B cell (primary cell): ENCODE data around the gene POU5F1. TPM values are rescaled to one million over a fixed set of nuclear protein-coding genes. Genes with fewer than 3 reads are reported as not detected.

Experiments
- ATAC-seq: fragments of 200-7000 bp; cut with Tn5 transposase; one replicate; pipeline ENCODE4 v1.10.0; 2021; ENCODE audit warnings: low read depth, mild to moderate bottlenecking, moderate number of reproducible peaks, moderate library complexity
- CTCF ChIA-PET: fragments of 350-600 bp; sonication (Branson Sonifier 250); formaldehyde crosslinking; loops from one replicate; lab custom pipeline; 2021; ENCODE audit warnings: antibody characterized with exemption, inconsistent platforms; lab: Charles Lee
- POLR2A ChIA-PET: fragments of 350-600 bp; sonication (Branson Sonifier 250); formaldehyde crosslinking; loops from one replicate; lab custom pipeline; 2021; ENCODE audit warnings: antibody characterized with exemption; lab: Charles Lee
- DNase-seq: peaks from one replicate; pipeline ENCODE4 v3.0.0; 2013
- H2AFZ ChIP-seq: 2 replicates; pipeline ENCODE4 v1.6.1; 2012; ENCODE audit warnings: mild to moderate bottlenecking, low read depth, low read length; ENCODE audit not compliant: insufficient read depth, poor library complexity, severe bottlenecking
- H3K27ac ChIP-seq, 2 donors: 1 replicate in 1 of 2; 2 replicates in 1 of 2; pipeline ENCODE4 v1.5.1; 2012 to 2013; ENCODE audit warnings: low read length in 2 of 2, mild to moderate bottlenecking in 2 of 2, moderate library complexity in 1 of 2
- H3K27me3 ChIP-seq, 4 experiments: fragments of 200-600 bp in 1 of 4; sonication (generic) in 1 of 4; replicated peaks in 1 of 4; 1 replicate in 2 of 4; 2 replicates in 2 of 4; pipeline versions ENCODE4 v1.6.1 to v1.7.0; 2013 to 2016; ENCODE audit warnings: low read length in 3 of 4, mild to moderate bottlenecking in 2 of 4, mixed read lengths in 1 of 4, moderate library complexity in 1 of 4; ENCODE audit not compliant: insufficient read depth in 4 of 4, control insufficient read depth in 3 of 4; ENCODE audit errors: control extremely low read depth in 1 of 4
- H3K36me3 ChIP-seq, 2 experiments: replicated peaks in 1 of 2; 1 replicate in 1 of 2; 2 replicates in 1 of 2; pipeline versions ENCODE4 v1.6.1 to v1.7.1; 2013; ENCODE audit warnings: low read length in 1 of 2; ENCODE audit not compliant: insufficient read depth in 2 of 2, control insufficient read depth in 1 of 2; ENCODE audit errors: control extremely low read depth in 1 of 2, extremely low read depth in 1 of 2
- H3K4me1 ChIP-seq, 2 donors: fragments of 200-600 bp in 1 of 2; sonication (generic) in 1 of 2; 1 replicate in 1 of 2; 2 replicates in 1 of 2; pipeline versions ENCODE4 v1.5.1 to v1.6.1; 2013 to 2017; ENCODE audit warnings: low read length in 2 of 2; ENCODE audit not compliant: control insufficient read depth in 2 of 2, insufficient read depth in 2 of 2
- H3K4me2 ChIP-seq: replicated peaks from 2 replicates; pipeline ENCODE3; 2012; ENCODE audit warnings: mild to moderate bottlenecking, low read depth, low read length; ENCODE audit not compliant: poor library complexity, severe bottlenecking
- H3K4me3 ChIP-seq, 5 experiments: fragments of 200-600 bp in 1 of 5; sonication (generic) in 1 of 5; 1 replicate in 3 of 5; 2 replicates in 2 of 5; pipeline versions ENCODE4 v1.5.1 to v1.7.0; 2011 to 2016; ENCODE audit warnings: low read length in 4 of 5, mild to moderate bottlenecking in 4 of 5, low read depth in 2 of 5, control low read depth in 1 of 5, moderate library complexity in 1 of 5; ENCODE audit not compliant: insufficient read depth in 1 of 5; ENCODE audit errors: control extremely low read depth in 1 of 5, extremely low read depth in 1 of 5
- H3K79me2 ChIP-seq: fragments of 200-600 bp; sonication (generic); one replicate; pipeline ENCODE4 v1.6.0; 2016; ENCODE audit warnings: low read length; ENCODE audit not compliant: control insufficient read depth, insufficient read depth
- H3K9ac ChIP-seq: fragments of 200-600 bp; sonication (generic); 2 replicates; pipeline ENCODE4 v1.6.1; 2017; ENCODE audit warnings: mild to moderate bottlenecking, low read length, moderate library complexity
- H3K9me3 ChIP-seq, 3 donors: one replicate each; pipeline versions ENCODE4 v1.6.1 to v1.7.1; 2013; ENCODE audit warnings: low read length in 2 of 3; ENCODE audit not compliant: control insufficient read depth in 2 of 3, insufficient read depth in 1 of 3; ENCODE audit errors: control extremely low read depth in 1 of 3
- H4K20me1 ChIP-seq: 2 replicates; pipeline ENCODE4 v1.6.0; 2012; ENCODE audit warnings: mild to moderate bottlenecking, low read length; ENCODE audit not compliant: insufficient read depth, control insufficient read depth, poor library complexity, severe bottlenecking
- H3K27ac Mint-ChIP-seq: one replicate; pipeline ENCODE4 v1.8.0; 2021; ENCODE audit warnings: mixed read lengths
- H3K27me3 Mint-ChIP-seq: one replicate; pipeline ENCODE4 v1.8.0; 2021; ENCODE audit warnings: mixed read lengths
- H3K4me1 Mint-ChIP-seq: one replicate; pipeline ENCODE4 v1.8.0; 2021; ENCODE audit warnings: mixed read lengths
- H3K4me3 Mint-ChIP-seq: one replicate; pipeline ENCODE4 v1.8.0; 2021; ENCODE audit warnings: mixed read lengths
- H3K9me3 Mint-ChIP-seq: one replicate; pipeline ENCODE4 v1.8.0; 2022; ENCODE audit warnings: mixed read lengths; ENCODE audit not compliant: insufficient read depth
- EZH2 ChIP-seq: IDR thresholded peaks from 2 replicates; pipeline ENCODE4 v1.6.1; 2012; ENCODE audit warnings: borderline replicate concordance, low read depth, mild to moderate bottlenecking, moderate library complexity, low read length; ENCODE audit not compliant: insufficient read depth, poor library complexity, severe bottlenecking
- WGBS: methylation state at CpG from one replicate; pipeline ENCODE4 v1.1.5; 2013; ENCODE audit warnings: missing lambda C conversion rate; ENCODE audit not compliant: insufficient coverage; 5-methylcytosine and 5-hydroxymethylcytosine counted together
- intact Hi-C: fragments of 100-400 bp; cut with micrococcal nuclease; formaldehyde crosslinking; loops from one replicate; pipeline ENCODE4 v1.10.0; 2022
- polyA plus RNA-seq: library from polyadenylated mRNA; depleted of rRNA; stranded (reverse); fragments of >200 nt; gene quantifications from 2 replicates; pipeline ENCODE4 v1.2.3, GENCODE V29; 2012
- total RNA-seq, 2 donors: library from RNA; stranded (reverse); fragments of 120-200 nt in 1 of 2; gene quantifications; 1 replicate in 1 of 2; 2 replicates in 1 of 2; pipeline versions ENCODE4 v1.2.3 to v1.2.4, GENCODE V29; 2013 to 2022
- TF ChIP-seq, protein P1 (sequence below): fragments of 200-600 bp; IDR thresholded peaks from one replicate; pipeline ENCODE4 v1.8.0; 2022; ENCODE audit warnings: antibody characterized with exemption, mild to moderate bottlenecking

POU5F1 gene
- total and polyA plus RNA-seq, 2 donors (not counting 1 experiment from before 2014, with no cell fraction given) = 0.76 to 0.88 TPM

DNA sequence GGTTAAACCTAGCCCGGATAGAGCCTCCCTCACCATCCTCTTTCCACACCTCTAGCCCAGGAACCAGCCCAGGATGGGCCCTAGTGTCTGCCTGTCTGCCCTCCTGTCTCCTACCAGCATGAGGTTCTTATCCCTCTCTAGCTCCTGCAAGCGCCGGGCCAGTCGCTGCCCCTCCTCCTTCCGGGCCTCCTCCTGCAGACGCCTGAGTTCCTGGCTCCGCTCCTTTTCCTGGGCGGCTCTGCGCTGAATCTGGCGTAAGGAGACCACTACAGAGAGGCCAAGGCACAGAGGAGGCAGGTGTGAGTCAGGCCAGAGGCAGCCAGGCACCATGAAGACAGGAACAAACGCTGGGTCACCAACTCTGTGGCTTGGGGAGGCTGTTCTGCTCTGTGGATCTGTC is 27.3 kb downstream of the POU5F1 start:
- H3K27me3 Mint-ChIP-seq = no peaks in the 10 kb centered on the region
- peaks cover 2% of the 10 kb centered on the region for H3K4me1 Mint-ChIP-seq
- Histone ChIP-seq H3K36me3 (peaks cover 0 to 13% of the 10 kb centered on the region in 2 experiments), H2AFZ (no peak overlapping the region), H3K9me3 (no peaks in the 10 kb centered on the region), H3K4me3 (no peak overlapping the region), H3K79me2 (no peaks in the 10 kb centered on the region), H4K20me1 (no peaks in the 10 kb centered on the region), H3K27ac (no peak overlapping the region), H3K9ac (no peak overlapping the region), H3K4me1 (no peaks in the 10 kb centered on the region), H3K4me2 (no peak overlapping the region), H3K27me3 (no peaks in the 10 kb centered on the region)
- no peak overlapping the region for H3K27ac Mint-ChIP-seq
- TF ChIP-seq, protein P1, sequence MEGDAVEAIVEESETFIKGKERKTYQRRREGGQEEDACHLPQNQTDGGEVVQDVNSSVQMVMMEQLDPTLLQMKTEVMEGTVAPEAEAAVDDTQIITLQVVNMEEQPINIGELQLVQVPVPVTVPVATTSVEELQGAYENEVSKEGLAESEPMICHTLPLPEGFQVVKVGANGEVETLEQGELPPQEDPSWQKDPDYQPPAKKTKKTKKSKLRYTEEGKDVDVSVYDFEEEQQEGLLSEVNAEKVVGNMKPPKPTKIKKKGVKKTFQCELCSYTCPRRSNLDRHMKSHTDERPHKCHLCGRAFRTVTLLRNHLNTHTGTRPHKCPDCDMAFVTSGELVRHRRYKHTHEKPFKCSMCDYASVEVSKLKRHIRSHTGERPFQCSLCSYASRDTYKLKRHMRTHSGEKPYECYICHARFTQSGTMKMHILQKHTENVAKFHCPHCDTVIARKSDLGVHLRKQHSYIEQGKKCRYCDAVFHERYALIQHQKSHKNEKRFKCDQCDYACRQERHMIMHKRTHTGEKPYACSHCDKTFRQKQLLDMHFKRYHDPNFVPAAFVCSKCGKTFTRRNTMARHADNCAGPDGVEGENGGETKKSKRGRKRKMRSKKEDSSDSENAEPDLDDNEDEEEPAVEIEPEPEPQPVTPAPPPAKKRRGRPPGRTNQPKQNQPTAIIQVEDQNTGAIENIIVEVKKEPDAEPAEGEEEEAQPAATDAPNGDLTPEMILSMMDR = no peak
- no peak for TF ChIP-seq EZH2
- no peaks in the 10 kb centered on the region for H3K9me3 Mint-ChIP-seq
- POLR2A ChIA-PET = no interaction called here
- H3K4me3 Mint-ChIP-seq = no peak overlapping the region
- CTCF ChIA-PET = interaction anchor here (2.1 to 5.3 kb wide), 2 partner anchors 12 to 224 kb away, joined by 6 to 24 read pairs; no protein-coding TSS in a partner anchor
- WGBS = 93% methylated on average over 11 of the region's 11 CpGs
- DNase-seq (no peak), ATAC-seq (no peak)
- intact Hi-C loops = no loop called here

DNA sequence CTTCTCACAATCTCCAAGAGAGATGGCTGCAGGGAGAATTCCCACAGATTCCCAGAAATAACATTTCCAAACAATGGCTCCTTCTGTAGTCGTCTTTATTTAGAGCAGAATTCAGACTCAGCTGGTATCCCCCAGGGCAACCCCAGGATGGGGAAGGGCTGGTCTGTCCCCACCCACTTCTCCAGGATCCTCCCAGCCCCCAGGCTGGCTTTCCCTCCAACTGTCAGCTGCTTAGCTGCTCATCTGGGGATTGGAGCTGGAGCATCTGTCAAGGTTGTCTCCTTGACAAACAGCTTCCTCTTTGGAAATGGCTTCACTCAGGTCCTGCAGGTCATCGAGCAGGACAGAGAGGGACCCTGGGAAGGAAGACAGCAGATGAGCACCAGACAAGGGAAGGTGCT is 28.1 kb downstream of the POU5F1 start:
- Mint-ChIP-seq H3K27me3 (peaks cover 3% of the 10 kb centered on the region), H3K4me3 (no peak overlapping the region), H3K4me1 (peaks cover 4% of the 10 kb centered on the region), H3K9me3 (no peaks in the 10 kb centered on the region), H3K27ac (no peak overlapping the region)
- Histone ChIP-seq H4K20me1 (no peaks in the 10 kb centered on the region), H3K9me3 (no peaks in the 10 kb centered on the region), H3K36me3 (peaks cover 0 to 13% of the 10 kb centered on the region in 2 experiments), H3K27me3 (no peaks in the 10 kb centered on the region), H3K27ac (no peak overlapping the region), H3K79me2 (no peaks in the 10 kb centered on the region), H3K4me3 (no peak overlapping the region), H2AFZ (no peak overlapping the region), H3K9ac (no peak overlapping the region), H3K4me1 (peaks cover 5 to 6% of the 10 kb centered on the region in 2 donors), H3K4me2 (no peak overlapping the region)
- TF ChIP-seq, protein P1 = no peak
- no peak for TF ChIP-seq EZH2
- WGBS = 88% methylated on average over 2 of the region's 2 CpGs
- no peak for ATAC-seq
- ChIA-PET CTCF (interaction anchor here (1.2 to 2.2 kb wide), 3 partner anchors 11 to 257 kb away, joined by 4 to 9 read pairs (median 6); no protein-coding TSS in a partner anchor), POLR2A (no interaction called here)
- intact Hi-C loops = no loop called here
- DNase-seq = no peak
